Spleen (tissue), 7 donors: Measurements from ENCODE around the gene HUNK.

ENCODE experiments used
- POLR2A ChIP-seq, 3 donors: fragments of 450-650 bp; IDR thresholded peaks; one replicate each; pipeline ENCODE4 v1.5.1; 2017; ENCODE audit warnings: antibody characterized with exemption in 3 of 3, mild to moderate bottlenecking in 1 of 3
- POLR2AphosphoS5 ChIP-seq, 3 donors: sonication (generic); formaldehyde crosslinking; IDR thresholded peaks; one replicate each; pipeline ENCODE4 v1.5.1; 2017; ENCODE audit warnings: antibody characterized with exemption in 3 of 3
- TF ChIP-seq, protein P1 (sequence below), 11 experiments: fragments of 200-600 bp in 7 of 11; fragments of 450-650 bp in 4 of 11; sonication (generic) in 4 of 11; IDR thresholded peaks in 8 of 11; conservative IDR thresholded peaks in 3 of 11; 1 replicate in 7 of 11; 2 replicates in 4 of 11; pipeline versions ENCODE4 v1.4.0 to v1.8.0; 2016 to 2021; ENCODE audit warnings: antibody characterized with exemption in 11 of 11, inconsistent platforms in 4 of 11, mild to moderate bottlenecking in 1 of 11
- donor health status: DM: no; HTN: no; CAD: no; lungs with moderate emphysema.
- donor health status: DM: no; HTN: no; CAD: no.
- donor health status: DM: no; HTN: no; CAD: no.

DNA sequence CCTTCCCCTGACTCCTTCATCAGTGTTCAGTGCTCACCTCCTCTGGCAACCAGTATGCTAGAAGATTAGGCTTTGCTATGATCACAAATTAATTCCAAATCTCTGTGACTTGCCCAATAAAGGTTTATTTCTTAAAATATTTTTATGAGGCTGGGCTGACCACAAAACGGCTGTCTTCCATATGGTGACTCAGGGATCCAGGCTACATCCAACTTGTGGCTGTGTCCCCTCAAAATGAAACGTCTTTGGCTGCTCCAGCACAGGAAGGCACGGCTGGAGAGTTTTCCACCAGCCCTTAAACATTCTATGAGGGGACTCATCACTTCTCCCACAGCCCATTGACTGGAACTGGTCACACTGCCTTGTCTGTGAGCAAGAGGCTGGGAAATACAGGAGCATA is 131.5 kb downstream of the HUNK start:
- TF ChIP-seq, protein P1, sequence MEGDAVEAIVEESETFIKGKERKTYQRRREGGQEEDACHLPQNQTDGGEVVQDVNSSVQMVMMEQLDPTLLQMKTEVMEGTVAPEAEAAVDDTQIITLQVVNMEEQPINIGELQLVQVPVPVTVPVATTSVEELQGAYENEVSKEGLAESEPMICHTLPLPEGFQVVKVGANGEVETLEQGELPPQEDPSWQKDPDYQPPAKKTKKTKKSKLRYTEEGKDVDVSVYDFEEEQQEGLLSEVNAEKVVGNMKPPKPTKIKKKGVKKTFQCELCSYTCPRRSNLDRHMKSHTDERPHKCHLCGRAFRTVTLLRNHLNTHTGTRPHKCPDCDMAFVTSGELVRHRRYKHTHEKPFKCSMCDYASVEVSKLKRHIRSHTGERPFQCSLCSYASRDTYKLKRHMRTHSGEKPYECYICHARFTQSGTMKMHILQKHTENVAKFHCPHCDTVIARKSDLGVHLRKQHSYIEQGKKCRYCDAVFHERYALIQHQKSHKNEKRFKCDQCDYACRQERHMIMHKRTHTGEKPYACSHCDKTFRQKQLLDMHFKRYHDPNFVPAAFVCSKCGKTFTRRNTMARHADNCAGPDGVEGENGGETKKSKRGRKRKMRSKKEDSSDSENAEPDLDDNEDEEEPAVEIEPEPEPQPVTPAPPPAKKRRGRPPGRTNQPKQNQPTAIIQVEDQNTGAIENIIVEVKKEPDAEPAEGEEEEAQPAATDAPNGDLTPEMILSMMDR (IDR thresholded peaks at IDR 0.05 in 8 of 11, conservative IDR thresholded peaks at IDR 0.05 in 3 of 11), result no peak
- TF ChIP-seq POLR2A (IDR thresholded peaks at IDR 0.05) (no peak), POLR2AphosphoS5 (IDR thresholded peaks at IDR 0.05) (no peak)
